Neural progenitor cell (in vitro differentiated cells): Measurements from ENCODE around the gene LGMN. TPM values are rescaled to one million over a fixed set of nuclear protein-coding genes. Genes with fewer than 3 reads are reported as not detected.
"Not testable (repeated sequence)": the region's sequence is repeated elsewhere in the genome, so short reads cannot be mapped to it uniquely, and the experiment has no call there.

Experiments used
- DNase-seq: peaks from one replicate; pipeline ENCODE4 v3.0.0-alpha.2; 2016; ENCODE audit warnings: low spot score
- H2AFZ ChIP-seq: fragments of 200-600 bp; sonication (generic); replicated peaks from 2 replicates; pipeline ENCODE4 v1.6.1; 2016; ENCODE audit warnings: antibody characterized with exemption
- H3F3A ChIP-seq: fragments of 200-600 bp; sonication (generic); 2 replicates; pipeline ENCODE4 v1.6.1; 2016; ENCODE audit warnings: antibody characterized with exemption, low read depth
- H3K27ac ChIP-seq: fragments of 200-600 bp; sonication (generic); 2 replicates; pipeline ENCODE4 v1.5.1; 2016; ENCODE audit warnings: mild to moderate bottlenecking
- H3K27me3 ChIP-seq: fragments of 200-600 bp; sonication (generic); 2 replicates; pipeline ENCODE4 v1.6.1; 2016; ENCODE audit warnings: mild to moderate bottlenecking, moderate library complexity
- H3K36me3 ChIP-seq: fragments of 200-600 bp; sonication (generic); 2 replicates; pipeline ENCODE4 v1.5.1; 2016
- H3K4me1 ChIP-seq: fragments of 200-600 bp; sonication (generic); 2 replicates; pipeline ENCODE4 v1.6.1; 2016; ENCODE audit warnings: mixed run types
- H3K4me2 ChIP-seq: fragments of 200-600 bp; sonication (generic); 2 replicates; pipeline ENCODE4 v1.6.1; 2016
- H3K4me3 ChIP-seq: fragments of 200-600 bp; sonication (generic); 2 replicates; pipeline ENCODE4 v1.5.1; 2016
- H3K79me2 ChIP-seq: fragments of 200-600 bp; sonication (generic); 2 replicates; pipeline ENCODE4 v1.6.1; 2016; ENCODE audit warnings: low read depth
- H3K9ac ChIP-seq: fragments of 200-600 bp; sonication (generic); 2 replicates; pipeline ENCODE4 v1.6.1; 2016
- H3K9me3 ChIP-seq: fragments of 200-600 bp; sonication (generic); 2 replicates; pipeline ENCODE4 v1.5.1; 2016; ENCODE audit warnings: low read depth
- H4K20me1 ChIP-seq: fragments of 200-600 bp; sonication (generic); 2 replicates; pipeline ENCODE4 v1.6.1; 2016; ENCODE audit warnings: low read depth
- H3K27ac Mint-ChIP-seq: 3 replicates; pipeline ENCODE4 v1.8.0; 2021; ENCODE audit warnings: mixed read lengths
- H3K27me3 Mint-ChIP-seq: 2 replicates; pipeline ENCODE4 v1.8.0; 2022; ENCODE audit warnings: low read depth, mild to moderate bottlenecking, inconsistent platforms, moderate library complexity, mixed read lengths; ENCODE audit not compliant: insufficient read depth
- H3K36me3 Mint-ChIP-seq: 3 replicates; pipeline ENCODE4 v1.8.0; 2021; ENCODE audit warnings: mixed read lengths
- H3K4me1 Mint-ChIP-seq: 3 replicates; pipeline ENCODE4 v1.8.0; 2021; ENCODE audit warnings: mixed read lengths
- H3K4me3 Mint-ChIP-seq: 3 replicates; pipeline ENCODE4 v1.8.0; 2021; ENCODE audit warnings: mild to moderate bottlenecking, moderate library complexity, mixed read lengths
- H3K9me3 Mint-ChIP-seq: 3 replicates; pipeline ENCODE4 v1.8.0; 2020; ENCODE audit warnings: mixed read lengths
- EZH2 ChIP-seq: fragments of 200-600 bp; sonication (generic); IDR thresholded peaks from 2 replicates; pipeline ENCODE4 v1.6.1; 2017; ENCODE audit warnings: antibody characterized with exemption, mild to moderate bottlenecking, moderate library complexity
- EZH2phosphoT487 ChIP-seq: fragments of 200-600 bp; sonication (generic); IDR thresholded peaks from 2 replicates; pipeline ENCODE4 v1.6.1; 2017; ENCODE audit warnings: antibody characterized with exemption
- total RNA-seq: library from RNA; depleted of rRNA; stranded (reverse); fragments of >200 nt; gene quantifications from 2 replicates; pipeline ENCODE4 v1.2.3, GENCODE V29; 2015; ENCODE audit warnings: low replicate concordance
- TF ChIP-seq, protein P1 (sequence below): fragments of 200-600 bp; sonication (generic); IDR thresholded peaks from 2 replicates; pipeline ENCODE4 v1.5.1; 2017; ENCODE audit warnings: antibody characterized with exemption, mild to moderate bottlenecking

LGMN gene
- total RNA-seq, 1 donor from 2014 or later, result 87.0 TPM

DNA sequence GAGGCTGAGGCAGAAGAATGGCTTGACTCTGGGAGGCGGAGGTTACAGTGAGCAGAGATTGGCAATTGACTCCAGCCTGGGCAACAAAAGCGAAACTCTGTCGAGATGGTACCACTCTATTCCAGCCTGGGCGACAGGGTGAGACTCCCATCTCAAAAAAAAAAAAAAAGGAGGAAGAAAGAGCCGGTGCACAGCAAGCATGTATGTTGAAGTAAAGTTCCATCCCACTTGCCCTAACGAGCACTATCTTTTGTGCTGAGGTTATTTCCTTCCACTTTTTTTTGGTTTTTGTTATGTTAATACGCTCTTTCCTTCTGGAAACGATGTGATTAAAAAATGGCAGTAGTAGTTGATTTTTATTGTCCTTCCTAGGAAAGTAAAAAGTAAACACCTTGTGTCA, 26.1 kb upstream of the LGMN start:
- no peak overlapping the region for H3K27ac Mint-ChIP-seq
- no peak overlapping the region for H3K4me3 ChIP-seq
- peaks cover 5% of the 10 kb centered on the region for H3K27me3 Mint-ChIP-seq
- no peak for TF ChIP-seq EZH2phosphoT487
- TF ChIP-seq, protein P1, sequence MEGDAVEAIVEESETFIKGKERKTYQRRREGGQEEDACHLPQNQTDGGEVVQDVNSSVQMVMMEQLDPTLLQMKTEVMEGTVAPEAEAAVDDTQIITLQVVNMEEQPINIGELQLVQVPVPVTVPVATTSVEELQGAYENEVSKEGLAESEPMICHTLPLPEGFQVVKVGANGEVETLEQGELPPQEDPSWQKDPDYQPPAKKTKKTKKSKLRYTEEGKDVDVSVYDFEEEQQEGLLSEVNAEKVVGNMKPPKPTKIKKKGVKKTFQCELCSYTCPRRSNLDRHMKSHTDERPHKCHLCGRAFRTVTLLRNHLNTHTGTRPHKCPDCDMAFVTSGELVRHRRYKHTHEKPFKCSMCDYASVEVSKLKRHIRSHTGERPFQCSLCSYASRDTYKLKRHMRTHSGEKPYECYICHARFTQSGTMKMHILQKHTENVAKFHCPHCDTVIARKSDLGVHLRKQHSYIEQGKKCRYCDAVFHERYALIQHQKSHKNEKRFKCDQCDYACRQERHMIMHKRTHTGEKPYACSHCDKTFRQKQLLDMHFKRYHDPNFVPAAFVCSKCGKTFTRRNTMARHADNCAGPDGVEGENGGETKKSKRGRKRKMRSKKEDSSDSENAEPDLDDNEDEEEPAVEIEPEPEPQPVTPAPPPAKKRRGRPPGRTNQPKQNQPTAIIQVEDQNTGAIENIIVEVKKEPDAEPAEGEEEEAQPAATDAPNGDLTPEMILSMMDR, result no peak
- no peak for TF ChIP-seq EZH2
- H3K27ac ChIP-seq, result no peak overlapping the region
- H3K36me3 Mint-ChIP-seq, result no peaks in the 10 kb centered on the region
- no peaks in the 10 kb centered on the region for H3K27me3 ChIP-seq
- H3K4me3 Mint-ChIP-seq, result no peak overlapping the region
- no peaks in the 10 kb centered on the region for H3K79me2 ChIP-seq
- no peak overlapping the region for H3K4me2 ChIP-seq
- H3K4me1 ChIP-seq, result no peaks in the 10 kb centered on the region
- no peaks in the 10 kb centered on the region for H4K20me1 ChIP-seq
- no peaks in the 10 kb centered on the region for H3K9me3 Mint-ChIP-seq
- H3F3A ChIP-seq, result no peaks in the 10 kb centered on the region
- H3K9ac ChIP-seq, result no peak overlapping the region
- H3K9me3 ChIP-seq, result no peaks in the 10 kb centered on the region
- H3K36me3 ChIP-seq, result no peaks in the 10 kb centered on the region
- no peak for DNase-seq
- H2AFZ ChIP-seq, result no peak overlapping the region
- no peaks in the 10 kb centered on the region for H3K4me1 Mint-ChIP-seq

DNA sequence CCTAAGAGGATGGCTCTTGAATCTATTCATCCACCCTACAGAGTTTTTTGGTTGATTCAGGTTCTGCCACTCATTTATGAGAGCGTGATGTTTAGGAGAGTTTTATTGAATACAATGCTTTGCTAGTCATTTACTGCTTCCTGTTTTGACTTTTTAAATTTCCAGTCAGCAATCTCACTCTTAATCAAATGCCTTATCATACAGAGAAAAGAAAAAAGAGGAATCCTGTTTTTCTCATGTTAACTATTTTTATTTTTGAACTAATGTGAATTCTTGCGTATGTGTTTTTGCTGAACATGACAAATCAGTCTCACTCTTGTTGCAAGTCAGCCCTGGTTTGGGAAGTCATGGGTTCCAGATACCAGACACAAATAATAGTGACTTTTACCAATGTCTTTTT, 22.1 kb upstream of the LGMN start:
- Histone ChIP-seq H4K20me1 (no peaks in the 10 kb centered on the region), H3K4me1 (no peaks in the 10 kb centered on the region), H3F3A (no peaks in the 10 kb centered on the region), H3K4me3 (no peak overlapping the region), H3K4me2 (no peak overlapping the region), H3K36me3 (no peaks in the 10 kb centered on the region), H3K79me2 (no peaks in the 10 kb centered on the region), H3K9ac (no peak overlapping the region), H3K27ac (no peak overlapping the region), H3K9me3 (no peaks in the 10 kb centered on the region), H3K27me3 (no peaks in the 10 kb centered on the region), H2AFZ (no peak overlapping the region)
- TF ChIP-seq EZH2 (no peak), EZH2phosphoT487 (no peak)
- TF ChIP-seq, protein P1, result no peak
- Mint-ChIP-seq H3K4me1 (no peaks in the 10 kb centered on the region), H3K9me3 (no peaks in the 10 kb centered on the region), H3K4me3 (no peak overlapping the region), H3K27me3 (peaks cover 5% of the 10 kb centered on the region), H3K36me3 (no peaks in the 10 kb centered on the region), H3K27ac (no peak overlapping the region)
- DNase-seq, result no peak

DNA sequence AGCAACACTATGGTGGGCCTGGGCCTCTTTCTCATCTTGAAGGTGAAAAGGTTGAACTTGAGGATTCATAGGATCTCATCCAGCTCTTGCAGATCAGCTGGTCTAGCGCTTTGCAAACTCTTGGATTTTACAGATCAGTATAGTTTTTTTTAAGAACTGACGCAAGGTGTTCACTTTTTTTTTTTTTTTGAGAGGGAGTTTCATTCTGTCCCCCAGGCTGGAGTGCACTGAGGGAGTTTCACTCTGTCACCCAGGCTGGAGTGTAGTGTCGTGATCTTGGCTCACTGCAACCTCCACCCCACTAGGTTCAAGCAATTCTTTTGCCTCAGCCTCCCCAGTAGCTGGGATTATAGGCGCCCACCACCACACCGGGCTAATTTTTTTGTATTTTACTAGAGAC, 20.4 kb upstream of the LGMN start:
- Histone ChIP-seq H3K4me3 (no peak overlapping the region), H3K4me1 (no peaks in the 10 kb centered on the region), H3K27ac (no peak overlapping the region), H3K4me2 (no peak overlapping the region), H3K36me3 (no peaks in the 10 kb centered on the region), H3K9me3 (no peaks in the 10 kb centered on the region), H3K9ac (no peak overlapping the region), H3F3A (no peaks in the 10 kb centered on the region), H3K27me3 (no peaks in the 10 kb centered on the region), H4K20me1 (no peaks in the 10 kb centered on the region), H3K79me2 (no peaks in the 10 kb centered on the region), H2AFZ (no peak overlapping the region)
- no peak for TF ChIP-seq EZH2
- TF ChIP-seq EZH2phosphoT487, result no peak
- TF ChIP-seq, protein P1, result no peak
- Mint-ChIP-seq H3K4me3 (no peak overlapping the region), H3K27me3 (peaks cover 1% of the 10 kb centered on the region), H3K36me3 (no peaks in the 10 kb centered on the region), H3K27ac (no peak overlapping the region), H3K4me1 (no peaks in the 10 kb centered on the region), H3K9me3 (no peaks in the 10 kb centered on the region)
- DNase-seq, result no peak

DNA sequence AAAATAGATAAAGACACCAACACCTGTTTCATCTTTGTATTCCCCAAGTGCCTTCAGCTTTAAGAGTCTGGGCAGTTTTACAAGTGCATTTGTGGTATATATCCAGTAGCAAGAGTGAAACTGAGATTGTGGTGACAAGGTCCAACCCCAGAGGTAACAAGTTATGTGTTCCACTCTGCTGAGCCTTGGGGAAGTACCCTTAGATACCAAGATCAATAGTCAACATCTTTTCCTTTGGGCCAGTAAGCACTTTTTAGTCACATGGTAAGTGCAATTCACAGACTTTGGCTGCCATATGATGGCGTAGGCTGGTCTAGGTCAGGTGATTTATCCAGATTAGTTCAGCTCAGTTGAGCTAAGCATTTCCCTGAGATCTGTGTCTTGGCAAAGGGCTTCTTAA, 19.8 kb upstream of the LGMN start:
- not testable (repeated sequence) for H3K4me3 Mint-ChIP-seq

DNA sequence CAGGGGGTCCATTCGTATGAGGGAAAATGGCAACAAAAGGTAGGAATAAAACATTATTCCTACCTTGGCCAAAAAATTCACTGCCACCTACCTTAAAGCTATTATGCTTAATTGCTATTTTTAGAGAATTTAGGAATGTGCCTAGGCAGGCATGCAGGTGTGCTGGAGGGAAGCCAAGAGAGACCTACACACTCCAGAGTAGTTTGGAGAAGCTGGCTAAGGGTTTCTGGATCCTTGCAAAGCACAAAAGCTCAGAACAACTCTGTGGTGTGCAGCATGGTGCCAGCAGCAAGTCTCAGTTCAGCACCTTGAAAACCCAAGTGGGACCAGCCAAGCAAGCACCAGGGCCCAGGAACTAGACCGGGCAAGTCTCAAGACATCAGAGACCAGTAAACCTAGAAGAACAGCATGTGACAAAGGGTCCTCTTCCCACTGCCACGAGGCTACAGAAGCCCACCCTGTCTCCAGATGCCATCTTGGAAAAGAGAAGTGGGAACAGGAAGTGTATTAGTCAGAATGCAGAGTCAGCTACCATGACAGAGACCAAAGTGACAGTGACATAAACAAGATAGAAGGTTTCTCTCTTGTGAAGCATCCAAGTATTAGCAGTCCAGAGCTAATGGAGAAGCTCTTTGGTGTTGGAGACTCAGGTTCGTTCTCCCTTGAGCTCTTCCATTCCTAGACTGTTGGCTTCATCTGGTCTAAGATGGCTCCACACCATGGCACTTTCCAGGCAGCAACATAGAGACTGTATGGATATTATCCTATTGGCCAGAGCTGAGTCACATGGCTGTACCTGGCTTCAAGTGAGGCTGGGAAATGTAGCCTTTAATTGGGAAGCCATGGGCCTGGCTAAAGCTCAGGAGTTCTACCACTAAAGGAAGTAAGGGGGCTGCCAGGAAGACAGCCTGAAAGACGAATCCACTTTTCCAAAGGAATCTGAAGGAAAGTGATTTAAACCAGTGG, 15.5 kb upstream of the LGMN start:
- not testable (repeated sequence) for H3K27ac Mint-ChIP-seq, H3K9ac ChIP-seq, H3K36me3 ChIP-seq, H3K9me3 Mint-ChIP-seq, H3K9me3 ChIP-seq, H3K4me3 Mint-ChIP-seq, H3K4me3 ChIP-seq, H3K27ac ChIP-seq, H3K27me3 Mint-ChIP-seq, H4K20me1 ChIP-seq, H3F3A ChIP-seq, H3K4me1 ChIP-seq, H2AFZ ChIP-seq, DNase-seq, H3K36me3 Mint-ChIP-seq, H3K79me2 ChIP-seq, H3K27me3 ChIP-seq, H3K4me2 ChIP-seq
- H3K4me1 Mint-ChIP-seq, result peaks cover 10% of the 10 kb centered on the region

More for the DNA sequence above, 19.8 kb upstream of the LGMN start:
- not testable (repeated sequence) for DNase-seq, H3K4me1 ChIP-seq, H3K36me3 Mint-ChIP-seq, H3K27me3 ChIP-seq, H3K4me2 ChIP-seq, H3K9me3 ChIP-seq, H3F3A ChIP-seq, H3K4me3 ChIP-seq, H3K27ac Mint-ChIP-seq, H3K27me3 Mint-ChIP-seq, H3K4me1 Mint-ChIP-seq, H3K36me3 ChIP-seq, H3K9me3 Mint-ChIP-seq, H3K9ac ChIP-seq, H3K79me2 ChIP-seq, H2AFZ ChIP-seq, H3K27ac ChIP-seq, H4K20me1 ChIP-seq
